ENCODE data around the gene WDR75.
"Not testable (repeated sequence)": the region's sequence is repeated elsewhere in the genome, so short reads cannot be mapped to it uniquely, and the experiment has no call there.

Gene WDR75

DNA sequence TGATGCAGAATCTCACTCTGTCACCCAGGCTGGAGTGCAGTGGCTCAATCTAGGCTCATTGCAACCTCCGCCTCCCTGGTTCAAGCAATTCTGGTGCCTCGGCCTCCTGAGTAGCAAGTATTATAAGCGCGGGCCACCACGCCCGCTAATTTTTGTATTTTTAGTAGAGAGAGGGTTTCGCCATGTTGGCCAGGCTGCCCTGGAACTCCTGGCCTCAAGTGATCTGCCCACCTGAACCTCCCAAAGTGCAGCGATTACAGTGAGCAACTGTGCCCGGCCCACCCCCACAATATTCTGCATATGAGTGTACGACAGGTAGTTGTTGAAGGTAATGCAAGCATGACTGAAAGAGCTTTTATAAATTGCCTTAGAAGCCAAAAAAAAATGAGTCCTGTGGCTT is 1.2 kb downstream of the WDR75 start:
- DNase-seq, result no peak

DNA sequence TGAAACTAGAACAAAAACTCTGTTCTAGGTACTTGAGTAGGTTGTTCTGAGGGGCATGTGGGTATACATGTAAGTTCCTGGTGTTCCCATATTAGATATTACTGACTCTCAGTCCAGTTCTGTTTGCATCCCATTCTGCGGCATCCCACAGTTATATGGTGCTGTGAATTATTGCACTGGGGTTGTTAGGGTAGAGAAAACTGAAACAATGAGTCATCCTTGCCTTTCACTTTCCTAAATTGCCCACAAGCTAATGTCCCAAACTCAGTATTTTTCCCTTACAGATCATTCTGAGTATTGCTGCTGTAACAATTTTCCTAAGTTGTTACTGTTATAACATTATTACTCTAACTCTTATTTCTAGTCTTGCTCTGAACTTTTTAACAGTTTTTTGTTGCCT is 3.0 kb downstream of the WDR75 start:
- no peak for DNase-seq

DNA sequence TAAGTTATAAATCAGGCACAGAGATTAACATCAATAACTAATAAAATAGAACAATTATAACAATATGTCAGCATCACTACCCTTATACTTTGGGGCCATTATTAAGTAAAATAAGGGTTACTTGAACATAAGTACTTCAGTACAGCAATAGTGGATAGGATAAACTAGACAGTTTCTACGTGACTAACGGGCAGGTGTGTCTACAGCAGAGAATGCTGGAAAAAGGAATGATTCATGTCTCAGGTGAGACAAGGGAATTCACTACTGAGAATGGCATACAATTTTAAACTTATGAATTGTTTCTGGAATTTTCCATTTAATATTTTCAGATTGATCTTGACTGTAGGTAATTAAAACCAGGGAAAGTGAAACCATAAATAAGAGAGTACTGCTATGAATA is 5.5 kb downstream of the WDR75 start:
- no peak for DNase-seq

DNA sequence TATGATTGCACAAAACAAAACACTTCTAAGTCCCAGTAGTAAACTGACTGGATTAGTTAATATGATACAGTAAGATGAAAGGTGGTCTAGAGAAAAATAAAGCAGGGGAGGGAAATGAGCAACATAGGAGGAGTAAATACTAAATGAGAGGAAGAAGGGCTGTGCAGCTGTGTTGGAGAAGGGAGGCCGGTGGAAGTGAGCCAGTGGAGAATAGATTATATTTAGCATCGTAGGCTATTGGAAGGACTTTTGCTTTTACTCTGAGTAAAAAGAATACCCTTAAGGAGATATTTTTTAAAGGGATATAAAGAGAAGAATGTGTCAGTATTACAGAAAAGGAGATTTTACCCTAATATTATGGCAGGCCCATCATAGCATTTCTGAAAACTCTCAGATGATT is 12.7 kb downstream of the WDR75 start:
- DNase-seq, result no peak

DNA sequence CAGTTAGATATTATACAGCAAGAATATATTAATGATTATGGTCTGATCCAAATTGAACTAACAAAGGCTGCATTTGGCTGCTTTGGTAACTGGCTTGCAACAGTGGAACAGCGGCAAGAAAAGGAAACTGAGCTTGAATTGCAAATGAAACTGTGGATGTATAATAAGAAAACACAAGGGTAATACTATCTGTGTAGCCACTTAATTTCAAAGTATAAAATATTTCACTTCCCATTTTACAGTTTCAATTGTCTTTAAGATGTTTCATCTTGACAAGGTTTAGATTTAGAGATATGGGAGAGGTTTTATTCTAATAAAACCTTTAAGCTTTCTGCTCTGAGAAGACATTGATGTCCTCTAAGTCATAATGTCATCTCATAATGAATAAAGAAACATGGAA is 23.8 kb downstream of the WDR75 start:
- no peak for DNase-seq

DNA sequence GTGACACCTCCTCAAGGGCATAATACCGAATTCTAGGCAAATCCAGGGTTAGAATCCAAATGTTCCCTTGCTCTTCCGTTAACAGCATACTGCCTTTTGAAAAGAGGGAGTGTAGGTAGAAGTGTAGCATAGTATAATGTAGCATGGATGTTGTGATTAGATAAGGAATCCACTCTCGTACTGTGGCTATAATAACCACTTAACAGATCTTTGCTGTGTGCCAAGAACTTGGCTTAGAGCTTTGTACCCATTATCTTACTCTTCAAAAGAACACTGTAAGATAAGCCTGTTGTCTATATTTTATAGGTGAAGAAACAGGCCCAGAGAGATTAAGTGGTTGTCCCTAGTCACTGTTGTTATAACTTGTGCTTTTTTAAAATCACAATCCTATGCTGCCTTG is 24.2 kb downstream of the WDR75 start:
- DNase-seq, result no peak

DNA sequence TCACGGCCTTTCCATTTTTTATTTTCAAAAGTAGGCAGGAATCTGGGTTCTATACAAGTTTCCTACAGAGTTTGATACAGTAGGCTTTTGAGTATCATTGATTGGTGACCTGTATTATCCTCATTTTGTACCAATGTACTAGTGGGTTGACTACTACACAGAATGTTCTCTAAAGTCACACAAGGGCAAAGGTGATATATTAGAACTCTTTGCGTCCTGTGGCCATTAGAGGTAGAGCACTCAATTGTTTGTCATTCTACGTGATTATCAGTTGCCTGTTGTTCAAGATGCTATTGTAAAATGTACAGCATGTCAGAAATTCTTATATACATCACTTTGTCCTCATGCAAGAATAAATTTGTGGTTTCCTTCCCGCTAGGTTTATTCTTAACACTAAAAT is 24.8 kb downstream of the WDR75 start:
- no peak for DNase-seq

- no peak for DNase-seq
Measured at GRCh38 chr2:189466656-189467055, 25.4 kb downstream of the WDR75 start.

DNA sequence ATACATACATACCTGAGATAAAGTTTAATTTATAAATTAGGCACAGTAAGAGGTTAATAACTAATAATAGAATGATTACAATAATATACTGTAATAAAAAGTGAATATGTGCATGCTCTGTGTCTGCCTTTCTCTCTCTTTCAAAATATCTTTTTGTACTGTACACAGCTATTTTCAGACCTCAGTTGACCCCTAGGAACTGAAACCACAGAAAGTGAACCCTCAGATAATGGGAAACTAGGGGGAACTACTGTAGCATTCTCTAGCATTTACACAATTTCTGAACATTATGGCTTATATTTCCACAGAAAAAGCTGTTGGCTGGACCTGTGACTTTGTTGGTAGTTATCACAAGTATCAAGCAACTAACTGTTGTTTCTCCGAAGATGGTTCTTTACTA is 25.9 kb downstream of the WDR75 start:
- no peak for DNase-seq

DNA sequence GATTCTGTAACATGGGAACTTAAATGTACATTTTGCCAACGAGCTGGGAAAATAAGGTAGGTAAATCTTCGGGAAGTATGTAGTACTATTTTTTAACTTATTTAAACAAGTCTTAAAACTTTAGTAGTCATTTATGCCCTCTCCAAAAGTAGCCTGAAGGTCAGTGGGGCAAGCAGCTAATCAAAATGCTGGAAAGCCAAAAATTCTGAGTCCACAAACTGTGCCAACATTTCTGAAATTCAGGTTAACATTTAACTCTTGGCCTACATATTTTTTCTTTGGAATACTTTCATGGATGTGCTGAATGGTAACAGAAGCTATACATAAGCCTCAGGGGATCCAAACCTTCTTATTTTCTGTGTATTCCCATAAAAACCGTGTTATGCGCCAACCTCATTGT is 26.3 kb downstream of the WDR75 start:
- no peak for DNase-seq

DNA sequence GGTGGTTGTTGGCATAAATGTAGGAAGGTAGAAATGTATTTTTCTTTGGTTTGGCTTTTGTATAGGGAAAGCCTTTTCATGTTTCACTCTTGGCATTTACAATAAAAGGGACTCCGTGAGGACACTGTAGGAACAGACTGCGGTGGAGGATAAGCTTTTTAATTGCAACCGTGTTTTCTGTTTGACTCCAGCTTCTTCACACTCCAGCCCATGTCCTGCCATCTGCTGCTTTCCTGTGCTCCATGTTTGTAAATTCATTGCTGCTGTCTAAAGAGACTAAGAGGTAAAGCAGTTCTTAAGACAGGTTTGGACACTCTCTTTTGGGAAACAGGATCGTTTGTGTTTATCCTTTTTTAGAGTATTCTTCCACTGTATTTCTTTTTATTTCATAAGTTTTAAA is 33.3 kb downstream of the WDR75 start:
- no peak for DNase-seq

DNA sequence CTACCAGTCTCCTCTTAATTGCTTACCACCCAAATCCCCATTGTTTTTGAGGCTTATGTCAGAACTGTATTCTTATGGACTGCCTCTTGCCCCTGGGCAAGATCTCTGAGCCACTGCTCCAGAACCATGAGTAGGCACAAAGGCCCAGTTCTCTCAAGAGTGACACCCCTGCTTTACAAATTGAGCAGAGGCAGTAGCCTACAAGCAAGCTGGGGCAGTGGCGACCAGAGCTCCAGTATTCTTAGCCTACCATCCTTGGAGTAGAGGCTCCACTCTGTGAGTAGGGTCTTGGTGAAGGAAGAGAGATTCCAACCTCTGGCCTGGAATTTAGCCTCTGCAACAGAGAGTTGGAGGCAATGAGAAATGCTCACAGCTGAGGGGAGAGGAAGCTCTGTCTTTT is 36.5 kb downstream of the WDR75 start:
- no peak for DNase-seq

GRCh38 chr2:189478289-189478688 is 37.0 kb downstream of the WDR75 start:
- DNase-seq, result not testable (repeated sequence)

DNA sequence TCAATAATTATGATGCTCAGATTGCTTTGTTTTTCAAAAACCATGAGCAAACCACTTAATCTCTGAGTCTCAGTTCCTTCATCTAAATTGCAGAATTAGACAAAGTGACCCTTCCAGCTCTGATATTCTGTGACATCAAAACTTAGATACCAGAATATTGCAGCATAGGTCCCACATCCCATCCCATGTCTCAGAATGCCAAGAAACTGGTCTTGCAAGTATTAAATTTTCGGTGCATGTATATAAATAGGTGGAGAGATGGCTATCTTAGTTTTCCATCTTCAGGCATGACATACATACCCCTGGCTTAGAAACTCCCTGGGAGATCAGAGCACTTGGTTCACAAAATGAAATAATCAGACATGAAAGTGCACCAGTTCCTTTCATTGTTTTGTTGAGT is 39.8 kb downstream of the WDR75 start:
- no peak for DNase-seq

GRCh38 chr2:189483571-189483970 is 42.3 kb downstream of the WDR75 start:
- DNase-seq, result no peak

GRCh38 chr2:189483980-189484740 is 42.9 kb downstream of the WDR75 start:
- no peak for DNase-seq

GRCh38 chr2:189485146-189485545 is 43.9 kb downstream of the WDR75 start:
- no peak for DNase-seq

- no peak for DNase-seq
Measured at GRCh38 chr2:189486237-189486770, 45.0 kb downstream of the WDR75 start.

DNA sequence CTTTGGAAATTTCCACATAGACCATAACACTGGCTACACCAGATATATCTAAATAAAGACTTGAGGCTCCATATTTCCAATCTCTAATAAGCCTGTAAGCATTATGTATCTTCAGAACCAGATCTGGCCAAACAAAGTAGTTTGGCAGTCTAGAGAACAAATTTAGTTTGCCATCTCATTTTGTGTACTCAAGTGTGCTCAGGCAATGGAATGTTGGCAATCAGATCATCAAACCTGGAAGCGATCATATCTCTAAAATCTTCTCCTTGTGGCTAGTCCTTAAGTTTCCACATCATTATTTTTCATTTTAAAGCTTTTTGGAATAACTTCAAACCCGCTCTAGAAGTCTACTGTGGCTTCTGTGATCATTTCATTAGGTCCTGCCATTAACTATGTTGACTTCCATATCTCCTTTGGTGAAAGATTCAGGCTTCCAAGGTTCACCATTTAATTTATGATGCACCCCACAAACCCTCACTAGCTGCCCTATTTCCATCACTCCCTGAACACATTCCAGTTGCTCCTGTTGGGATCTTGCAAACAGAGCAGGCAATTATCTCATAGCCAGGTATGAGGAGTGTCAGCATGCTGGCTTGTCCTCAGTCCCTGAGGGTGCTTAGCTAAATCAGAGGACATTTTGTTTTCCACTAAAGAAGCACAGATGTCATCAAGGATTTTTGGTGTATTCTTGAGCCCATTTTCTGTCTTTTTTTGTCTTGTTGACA is 46.2 kb downstream of the WDR75 start:
- no peak for DNase-seq

DNA sequence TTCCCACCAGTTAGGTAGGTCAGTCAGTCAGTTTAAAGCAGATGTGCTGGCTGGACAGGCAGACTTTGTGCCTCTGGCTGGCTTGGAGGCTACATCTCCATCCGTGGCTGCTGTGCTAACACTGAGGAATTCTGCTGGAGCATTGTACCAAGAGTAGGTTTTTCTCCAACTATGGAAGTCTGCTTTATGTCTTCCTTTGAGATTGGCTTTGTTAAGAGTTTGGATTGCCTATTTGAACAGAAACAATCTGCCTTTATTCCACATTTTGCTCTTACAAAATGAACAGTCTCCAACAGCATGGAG is 46.7 kb downstream of the WDR75 start:
- no peak for DNase-seq

- DNase-seq, result no peak
Measured at GRCh38 chr2:189492451-189492850, 51.2 kb downstream of the WDR75 start.

- no peak for DNase-seq
Measured at GRCh38 chr2:189498205-189498604, 56.9 kb downstream of the WDR75 start.

DNA sequence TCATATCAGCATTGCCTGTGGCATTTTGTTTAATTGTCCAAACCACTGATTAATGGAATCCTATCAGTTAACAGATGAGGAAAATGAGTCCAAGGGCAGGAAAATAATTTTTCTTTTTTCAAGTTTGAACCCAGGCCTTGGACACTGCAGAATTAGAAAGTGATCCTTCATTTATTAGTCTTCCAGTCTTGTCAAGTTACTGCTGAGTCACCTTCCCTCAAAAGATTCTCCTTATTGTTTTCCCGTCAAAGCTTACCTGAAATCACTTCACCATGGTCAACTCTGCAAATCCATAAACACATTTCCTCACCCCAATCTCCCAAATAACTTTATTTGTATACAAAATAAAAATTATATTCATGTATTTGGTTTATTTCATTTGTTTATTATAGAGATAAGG is 57.9 kb downstream of the WDR75 start:
- DNase-seq, result no peak

DNA sequence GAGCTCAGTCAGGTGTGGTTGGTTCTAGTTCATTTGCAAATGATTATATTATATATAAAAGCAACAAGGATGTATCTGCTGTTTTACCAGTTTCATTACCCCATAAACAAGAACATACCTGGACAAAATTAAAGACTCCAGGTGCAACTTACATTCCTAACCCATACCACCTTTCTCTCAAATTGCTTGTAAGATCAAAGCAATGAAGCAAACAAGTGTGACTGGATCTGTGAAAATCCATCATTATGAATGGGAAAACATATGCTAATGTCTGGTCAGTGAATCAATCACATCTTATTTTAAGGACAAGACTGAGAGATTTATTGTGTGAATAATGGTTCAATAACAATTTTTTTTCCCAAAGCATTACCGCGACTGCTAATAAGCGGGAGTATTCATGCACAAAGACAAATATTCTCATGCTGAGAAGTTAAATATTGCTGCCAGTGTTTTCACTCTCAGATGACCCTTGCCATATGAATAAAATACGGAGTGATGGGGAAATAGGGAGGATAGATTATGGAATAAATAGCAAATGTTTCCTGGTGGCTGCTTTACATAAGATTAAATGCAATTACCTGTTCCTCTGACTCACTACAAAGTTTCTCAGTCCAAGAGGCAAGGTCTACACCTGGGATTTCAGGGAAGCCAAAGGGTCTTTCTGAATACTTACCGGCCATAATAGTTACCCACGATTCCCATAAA is 59.3 kb downstream of the WDR75 start:
- no peak for DNase-seq

Data from eye (tissue), 1 donor.